CMK (cell line): ENCODE measurements around the gene PLEKHG3.

Experiments used
- DNase-seq: peaks from one replicate; pipeline ENCODE4 v3.0.0-alpha.2; 2010; ENCODE audit warnings: low read depth

PLEKHG3 gene

DNA sequence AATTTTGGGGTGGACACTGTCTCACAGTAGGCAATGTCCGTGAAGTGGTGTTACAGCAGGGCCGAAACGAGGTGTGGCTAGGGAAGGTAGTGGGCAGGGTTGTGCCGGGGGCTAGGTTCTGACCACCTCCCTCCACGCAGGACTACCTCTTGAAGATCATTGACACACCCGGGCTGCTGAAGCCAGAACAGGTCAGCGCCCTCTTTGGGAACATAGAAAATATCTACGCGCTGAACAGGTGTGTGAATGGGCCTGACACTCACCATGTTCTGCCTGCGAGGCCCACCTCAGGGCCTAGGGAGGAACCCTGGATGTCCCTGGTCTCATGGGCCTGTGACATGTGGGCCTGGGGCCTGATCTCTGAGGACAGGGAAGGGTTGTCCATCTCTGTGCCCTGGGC is 24.6 kb downstream of the PLEKHG3 start:
- DNase-seq, result no peak

- DNase-seq, result no peak
These were observed 25.3 kb downstream of the PLEKHG3 start for GRCh38 chr14:64729386-64730060.

DNA sequence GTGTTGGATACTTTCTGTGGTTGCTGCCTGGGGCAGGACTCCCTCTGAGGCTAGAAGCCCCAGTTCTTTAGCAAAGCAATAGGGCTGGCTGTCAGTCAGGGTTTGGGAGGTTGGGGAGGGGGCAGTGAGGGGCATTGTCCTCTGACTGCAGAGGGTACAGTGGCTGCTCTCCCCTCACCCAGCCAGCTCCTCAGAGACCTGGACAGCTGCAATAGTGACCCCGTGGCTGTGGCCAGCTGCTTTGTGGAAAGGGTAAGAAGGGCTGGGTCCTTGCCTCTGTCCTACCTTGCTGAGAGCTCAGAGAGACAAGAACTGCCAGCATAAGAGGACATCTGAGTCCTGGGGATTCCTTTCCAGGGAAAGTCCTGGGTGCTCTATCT is 25.8 kb downstream of the PLEKHG3 start:
- no peak for DNase-seq

- no peak for DNase-seq
These were observed 26.5 kb downstream of the PLEKHG3 start for GRCh38 chr14:64730681-64731080.

DNA sequence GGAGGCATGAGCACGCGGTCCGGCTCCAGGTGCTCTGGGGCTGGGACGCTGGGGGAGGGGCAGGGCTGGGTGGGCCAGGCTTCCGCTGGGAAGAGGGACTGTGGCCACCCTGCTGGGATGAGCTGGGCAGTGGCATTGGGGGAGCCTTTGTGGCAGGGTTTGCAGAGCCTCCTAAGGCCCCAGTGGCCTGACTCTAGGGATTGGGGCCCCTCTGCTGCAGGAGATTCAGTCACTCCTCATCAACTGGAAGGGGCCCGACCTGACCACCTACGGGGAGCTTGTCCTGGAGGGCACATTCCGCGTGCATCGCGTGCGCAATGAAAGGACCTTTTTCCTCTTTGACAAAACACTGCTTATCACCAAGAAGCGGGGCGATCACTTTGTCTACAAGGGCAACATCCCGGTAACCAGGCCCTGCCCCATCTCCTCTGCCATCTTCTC is 26.9 kb downstream of the PLEKHG3 start:
- DNase-seq, result no peak

- no peak for DNase-seq
These were observed 27.8 kb downstream of the PLEKHG3 start for GRCh38 chr14:64732066-64732465.

DNA sequence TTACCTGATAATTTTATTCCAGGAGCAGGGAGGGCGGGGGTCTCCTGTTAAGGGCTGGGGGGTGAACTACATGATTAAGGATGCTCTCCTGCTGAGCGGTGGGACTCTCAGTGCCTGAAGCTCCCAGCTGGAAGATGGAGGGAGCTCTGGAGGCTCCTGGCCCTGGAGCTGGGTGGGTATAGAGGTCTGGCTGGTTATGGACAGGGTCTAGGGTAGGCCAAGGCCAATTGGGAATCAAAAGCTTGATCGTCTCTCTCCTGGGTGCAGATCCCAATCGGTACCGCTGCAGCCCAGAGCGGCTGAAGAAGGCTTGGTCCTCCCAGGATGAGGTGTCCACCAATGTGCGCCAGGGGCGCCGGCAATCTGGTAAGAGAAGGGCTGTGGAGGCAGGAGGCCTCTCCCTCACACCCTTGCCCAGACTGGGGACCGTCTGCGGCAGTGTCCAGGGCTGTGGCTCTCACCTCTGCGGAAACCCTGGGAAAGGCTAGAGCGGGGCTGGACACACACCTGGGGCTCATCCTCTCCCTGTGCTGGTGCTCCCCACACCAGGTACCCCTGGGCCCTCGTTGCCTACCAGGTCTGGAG is 28.4 kb downstream of the PLEKHG3 start:
- no peak for DNase-seq

- DNase-seq, result no peak
These were observed 29.1 kb downstream of the PLEKHG3 start for GRCh38 chr14:64733321-64733720.

DNA sequence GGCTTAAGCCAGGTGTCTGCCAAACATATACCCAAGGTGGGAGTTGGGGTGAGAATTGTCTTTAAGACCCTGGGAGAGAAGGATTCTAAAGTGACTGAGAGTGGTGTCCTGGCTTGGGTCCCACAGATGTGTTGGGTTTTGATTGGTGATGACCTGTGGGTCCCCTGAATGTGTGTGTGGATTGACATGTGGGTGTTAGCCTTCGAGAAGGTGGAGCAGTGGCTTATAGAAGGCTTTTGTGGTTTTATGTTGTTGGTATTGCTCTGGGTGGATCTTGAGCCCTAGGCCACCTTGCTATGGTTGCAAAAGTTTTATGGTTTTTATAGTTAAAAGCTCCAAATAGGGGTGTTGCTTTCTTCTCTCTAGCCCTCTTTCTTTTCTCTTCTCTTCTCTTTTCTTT is 29.7 kb downstream of the PLEKHG3 start:
- no peak for DNase-seq

DNA sequence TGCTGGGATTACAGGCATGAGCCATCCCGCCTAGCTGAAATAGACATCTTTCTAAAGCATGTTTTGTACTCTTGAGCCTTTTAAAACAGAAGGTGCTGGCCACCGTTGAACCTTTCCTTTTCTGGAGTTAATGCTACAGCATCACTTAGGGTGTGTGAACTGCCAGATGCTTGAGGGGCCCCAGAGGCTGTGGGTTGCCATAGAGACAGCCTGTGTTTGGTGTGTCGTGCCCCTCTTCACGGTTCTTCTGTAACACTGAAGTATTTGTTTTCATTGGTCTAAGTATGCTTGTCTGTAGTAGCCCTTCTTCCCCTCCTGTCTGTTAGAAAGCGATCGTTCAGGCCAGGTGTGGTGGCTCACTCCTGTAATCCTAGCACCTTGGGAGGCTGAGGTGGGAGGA is 30.8 kb downstream of the PLEKHG3 start:
- DNase-seq, result no peak

DNA sequence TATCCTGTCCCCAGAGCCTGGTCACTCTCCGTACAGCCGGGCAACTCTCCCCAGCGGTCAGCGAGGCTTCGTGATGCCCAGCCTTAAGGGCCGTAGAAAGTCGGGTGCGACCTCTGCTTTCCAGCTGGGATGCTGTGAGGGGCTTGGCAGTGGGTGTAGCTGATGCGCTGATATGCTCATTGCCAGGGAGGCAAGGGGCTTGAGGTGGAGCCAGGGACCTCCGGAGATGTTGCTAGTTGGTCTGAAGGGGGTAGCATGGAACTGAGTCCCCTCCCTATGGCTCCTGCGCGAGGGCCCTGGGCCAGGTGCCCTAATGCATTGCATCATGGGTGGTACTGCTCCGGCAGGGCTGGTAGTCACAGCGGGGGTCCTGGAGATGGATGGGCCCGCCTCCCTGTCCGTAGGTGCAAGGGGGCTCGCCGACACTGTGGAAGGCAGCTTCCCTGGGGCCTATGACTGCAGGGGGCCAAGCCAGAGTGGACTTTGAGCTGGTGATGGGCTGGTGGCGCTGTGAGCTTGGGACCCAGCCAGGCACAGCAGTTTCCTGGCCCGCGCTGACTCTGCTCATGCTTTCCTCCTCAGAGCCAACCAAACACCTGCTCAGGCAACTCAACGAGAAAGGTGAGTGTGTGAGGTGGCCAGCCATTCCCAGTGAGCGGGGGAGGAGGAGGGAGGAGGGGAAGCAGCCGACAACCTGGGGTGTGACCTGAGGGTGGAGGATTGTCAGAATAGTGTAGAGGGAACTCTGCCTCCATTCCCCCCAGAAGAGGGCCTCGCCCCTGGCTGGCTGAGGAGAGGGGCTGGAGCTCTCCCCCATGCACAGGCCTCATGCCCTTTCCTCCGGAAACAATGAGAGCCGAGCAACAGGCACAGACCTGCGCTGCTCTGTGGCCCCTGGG is 32.3 kb downstream of the PLEKHG3 start:
- DNase-seq, result no peak

DNA sequence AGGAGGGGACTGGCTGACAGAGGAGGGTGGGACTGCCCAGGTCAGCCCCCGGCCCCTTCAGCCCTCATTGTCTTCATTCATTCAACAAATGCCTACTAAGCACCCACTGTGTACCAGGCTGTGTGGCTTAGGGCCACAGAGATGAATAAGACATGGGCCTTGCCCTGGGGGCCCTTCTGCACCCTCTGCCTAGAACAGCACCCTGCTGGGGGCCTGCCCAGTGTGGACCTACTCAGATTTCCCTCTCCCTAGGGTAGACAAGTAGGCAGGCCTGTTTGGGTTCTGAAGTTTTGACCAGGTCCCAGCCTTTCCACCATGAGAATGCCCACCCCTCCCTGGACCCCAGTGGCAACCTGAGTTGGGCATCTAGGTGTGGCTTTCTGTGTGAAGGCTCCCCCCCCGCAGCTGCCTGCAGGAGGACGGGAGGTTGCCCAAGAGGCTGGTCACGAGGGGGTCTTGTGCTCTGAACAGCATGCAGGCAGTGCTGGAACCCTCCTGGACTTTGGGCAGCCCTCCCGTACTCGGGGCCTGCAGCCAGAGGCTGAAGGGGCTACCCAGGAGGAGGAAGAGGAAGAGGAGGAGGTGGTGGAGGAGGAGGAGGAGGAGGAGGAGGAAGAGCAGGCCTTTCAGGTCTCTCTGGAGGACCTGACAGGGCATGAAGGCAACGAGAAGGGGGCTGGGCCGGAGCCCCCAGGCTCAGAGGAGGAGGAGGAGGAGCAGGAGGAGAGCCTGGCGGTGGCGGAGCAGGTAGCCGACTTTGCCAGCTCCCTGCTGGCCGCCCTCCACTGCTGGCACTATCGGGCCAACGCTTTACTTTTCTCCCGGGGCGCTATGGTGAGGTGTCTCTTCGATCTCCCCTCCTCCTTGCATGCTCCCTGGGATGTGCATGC is 33.4 kb downstream of the PLEKHG3 start:
- no peak for DNase-seq

- DNase-seq, result no peak
These were observed 34.1 kb downstream of the PLEKHG3 start for GRCh38 chr14:64738281-64738804.

DNA sequence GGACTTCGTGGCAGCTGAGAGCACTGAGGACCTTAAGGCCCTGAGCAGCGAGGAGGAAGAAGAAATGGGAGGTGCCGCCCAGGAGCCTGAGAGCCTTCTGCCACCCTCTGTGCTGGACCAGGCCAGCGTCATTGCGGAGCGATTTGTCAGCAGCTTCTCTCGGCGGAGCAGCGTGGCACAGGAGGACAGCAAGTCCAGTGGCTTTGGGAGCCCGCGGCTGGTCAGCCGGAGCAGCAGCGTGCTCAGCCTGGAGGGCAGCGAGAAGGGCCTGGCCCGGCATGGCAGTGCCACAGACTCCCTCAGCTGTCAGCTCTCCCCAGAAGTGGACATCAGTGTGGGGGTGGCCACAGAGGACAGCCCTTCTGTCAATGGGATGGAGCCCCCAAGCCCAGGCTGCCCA is 37.0 kb downstream of the PLEKHG3 start:
- no peak for DNase-seq

- DNase-seq, result no peak
These were observed 37.7 kb downstream of the PLEKHG3 start for GRCh38 chr14:64741961-64742360.

DNA sequence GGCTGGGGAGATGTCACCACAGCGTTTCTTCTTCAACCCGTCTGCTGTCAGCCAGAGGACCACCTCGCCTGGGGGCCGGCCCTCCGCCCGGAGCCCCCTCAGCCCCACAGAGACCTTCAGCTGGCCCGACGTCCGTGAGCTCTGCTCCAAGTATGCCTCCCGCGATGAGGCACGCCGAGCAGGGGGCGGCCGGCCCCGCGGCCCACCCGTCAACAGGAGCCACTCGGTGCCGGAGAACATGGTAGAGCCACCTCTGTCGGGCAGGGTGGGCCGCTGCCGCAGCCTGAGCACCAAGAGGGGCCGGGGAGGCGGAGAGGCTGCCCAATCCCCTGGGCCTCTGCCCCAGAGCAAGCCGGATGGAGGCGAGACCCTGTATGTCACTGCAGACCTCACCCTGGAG is 38.8 kb downstream of the PLEKHG3 start:
- no peak for DNase-seq

DNA sequence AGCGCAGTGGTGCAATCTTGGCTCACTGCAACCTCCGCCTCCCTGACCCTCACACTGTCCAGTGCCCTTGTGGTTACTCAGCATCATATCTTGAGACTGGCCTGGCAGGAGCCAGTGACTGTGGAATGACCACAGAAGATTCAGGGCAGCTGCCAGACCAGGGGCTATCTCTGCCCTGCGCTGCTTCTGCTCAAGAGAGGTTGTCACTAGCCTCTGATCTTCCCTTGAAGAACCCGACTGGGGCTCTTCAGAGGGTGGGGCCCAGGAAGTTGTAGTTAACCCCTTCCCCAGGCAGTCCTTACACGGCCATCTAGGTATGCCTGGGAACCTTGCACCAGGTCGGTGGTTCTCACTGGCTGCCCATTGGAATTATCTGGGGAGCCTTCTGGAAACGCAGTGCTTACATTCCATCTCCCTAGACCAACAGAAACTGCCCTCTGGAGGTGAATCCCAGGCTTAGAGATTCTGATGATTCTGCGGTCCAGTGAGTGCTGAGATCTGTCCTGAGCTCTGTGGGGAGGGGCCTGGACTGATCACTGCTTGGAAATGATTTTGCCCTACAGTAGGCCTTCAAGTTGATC is 41.4 kb downstream of the PLEKHG3 start:
- DNase-seq, result no peak

DNA sequence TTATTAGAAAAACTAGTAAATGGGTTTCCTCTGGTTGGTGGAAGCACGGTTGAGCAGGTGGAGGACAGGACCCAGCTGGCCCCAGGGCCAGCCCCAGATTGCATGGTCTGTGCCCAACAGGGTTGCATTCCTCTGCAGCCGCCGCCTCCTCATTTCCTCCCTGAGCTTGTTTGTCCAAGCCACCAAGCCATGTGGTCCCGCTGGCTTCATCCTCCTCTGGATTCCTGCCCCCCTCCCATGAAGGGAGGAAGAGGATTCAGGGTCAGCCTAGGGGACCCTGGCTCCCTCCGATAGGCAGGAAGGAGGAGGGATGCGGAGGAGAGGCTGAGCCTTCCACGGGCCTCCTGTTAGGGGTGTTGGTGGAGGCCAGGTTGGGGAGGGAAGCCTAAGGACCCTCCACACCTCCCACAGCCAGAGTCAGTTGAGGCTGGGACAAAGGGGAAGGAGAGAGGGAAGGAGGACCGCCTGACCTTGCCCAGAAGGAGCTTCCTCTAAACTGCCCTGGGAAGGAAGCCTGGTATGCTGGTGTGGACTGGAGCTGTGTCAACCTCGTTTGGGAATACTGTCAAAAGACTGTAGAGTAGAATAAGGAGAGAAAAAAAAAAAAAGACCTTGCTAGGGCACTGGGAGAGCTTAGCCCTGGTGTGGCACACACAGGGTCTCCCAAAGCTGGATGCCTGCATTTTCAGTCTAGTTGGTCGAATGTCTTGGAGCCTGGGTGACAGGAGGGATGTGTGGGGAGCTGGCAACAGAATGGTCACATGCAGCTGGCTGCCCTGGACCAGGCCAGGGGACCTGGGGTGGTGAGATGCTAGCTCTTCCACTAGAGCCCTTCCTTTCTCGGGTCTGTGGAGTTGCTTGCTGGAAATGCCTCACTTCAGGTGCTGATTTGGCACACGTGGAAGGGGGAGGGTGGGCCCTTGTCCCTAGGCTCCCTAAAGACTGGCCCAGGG is 42.4 kb downstream of the PLEKHG3 start:
- DNase-seq, result no peak

GRCh38 chr14:64747327-64747726 is 43.1 kb downstream of the PLEKHG3 start:
- no peak for DNase-seq

GRCh38 chr14:64748521-64748920 is 44.3 kb downstream of the PLEKHG3 start:
- DNase-seq, result no peak
